ENCODE measurements around the gene TFCP2. TPM values are rescaled to one million over a fixed set of nuclear protein-coding genes. Genes with fewer than 3 reads are reported as not detected.
A peak's percentile ranks its signal among the peaks of the same experiment; 100 is the strongest.
"Not testable (repeated sequence)": the region's sequence is repeated elsewhere in the genome, so short reads cannot be mapped to it uniquely, and the experiment has no call there.

Gene TFCP2
- total RNA-seq, 1 experiment from 2014 or later, result 27.3 TPM

GRCh38 chr12:51082561-51083125 is 90.3 kb downstream of the TFCP2 start:
- H3K9me3 ChIP-seq (ENCODE audit: low read length), result no peaks in the 10 kb centered on the region
- no peak overlapping the region for H3K27ac ChIP-seq (ENCODE audit: low read length)
- peaks cover 38% of the 10 kb centered on the region for H3K79me2 ChIP-seq (ENCODE audit: low read length)
- H3K9ac ChIP-seq (ENCODE audit: low read length), result peak overlapping the region; percentile 83
- POLR2A ChIA-PET (ENCODE audit: unreplicated experiment), result interaction anchor here (0.6 to 1.1 kb wide), 2 partner anchors 38 to 289 kb away, joined by 5 to 9 read pairs; no protein-coding TSS in a partner anchor
- TSS peak; percentile 52 for BruUV-seq (replicated peaks)
- ATAC-seq, result peak; percentile 25
- no peak for TF ChIP-seq EZH2phosphoT487 (IDR thresholded peaks at IDR 0.05; ENCODE audit: borderline replicate concordance, low read length)
- CTCF ChIA-PET, result interaction anchor here (0.6 kb wide), 3 partner anchors 117 to 331 kb away, joined by 3 to 8 read pairs (median 4); no protein-coding TSS in a partner anchor
- intact Hi-C loops (cut with micrococcal nuclease), result loop anchor here (5.0 kb wide), 2 partner anchors 185 to 260 kb away; no protein-coding TSS in a partner anchor
- H3K9me2 ChIP-seq (replicated peaks; ENCODE audit: low read length), result no peaks in the 10 kb centered on the region
- H2AFZ ChIP-seq (ENCODE audit: low read length), result peak overlapping the region; percentile 59
- H3F3A ChIP-seq (ENCODE audit: low read length, unreplicated experiment), result no peaks in the 10 kb centered on the region
- H3K4me2 ChIP-seq (ENCODE audit: low read length), result peak overlapping the region; percentile 84
- peaks cover 12% of the 10 kb centered on the region for H3K4me1 ChIP-seq (ENCODE audit: insufficient read depth, low read length)
- DNase-seq, result peak; percentile 32
- no peaks in the 10 kb centered on the region for H3K36me3 ChIP-seq (ENCODE audit: low read depth, low read length)
- no peaks in the 10 kb centered on the region for H3K27me3 ChIP-seq (ENCODE audit: low read length)
- H3K4me3 ChIP-seq (ENCODE audit: low read length), result peak overlapping the region; percentile 92
- peaks cover 6% of the 10 kb centered on the region; the same call in 1 of the 2 replicates for H4K20me1 ChIP-seq (ENCODE audit: low read length)

DNA sequence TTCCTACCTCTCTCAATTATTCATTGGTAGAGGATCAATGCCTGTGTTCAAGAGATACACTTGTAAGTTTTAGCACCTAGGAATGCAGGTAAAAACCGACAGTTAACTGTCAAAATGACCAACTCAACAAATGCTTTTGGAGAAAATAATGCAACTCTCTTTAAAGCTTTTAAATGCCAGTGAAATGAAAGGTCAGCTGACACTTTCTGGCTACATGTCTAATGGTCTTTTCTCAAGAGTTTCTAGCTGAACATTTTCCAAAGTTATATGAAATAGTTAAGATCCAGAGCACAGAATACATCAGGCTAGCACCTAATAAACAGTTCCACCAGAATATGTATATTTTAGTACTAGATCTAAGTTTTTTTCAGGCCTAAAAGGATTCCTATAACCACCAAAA is 91.5 kb downstream of the TFCP2 start:
- Histone ChIP-seq H3K4me3 (ENCODE audit: low read length) (peak overlapping the region; percentile 92; the same call in 1 of the 2 replicates), H3K9me3 (ENCODE audit: low read length) (no peaks in the 10 kb centered on the region), H3K27me3 (ENCODE audit: low read length) (no peaks in the 10 kb centered on the region), H2AFZ (ENCODE audit: low read length) (no peak overlapping the region), H3K27ac (ENCODE audit: low read length) (no peak overlapping the region), H3K9me2 (replicated peaks; ENCODE audit: low read length) (no peaks in the 10 kb centered on the region), H3K4me2 (ENCODE audit: low read length) (peak overlapping the region; percentile 84), H3K4me1 (ENCODE audit: insufficient read depth, low read length) (peaks cover 12% of the 10 kb centered on the region), H3K79me2 (ENCODE audit: low read length) (peaks cover 40% of the 10 kb centered on the region), H3K36me3 (ENCODE audit: low read depth, low read length) (no peaks in the 10 kb centered on the region), H4K20me1 (ENCODE audit: low read length) (peaks cover 6% of the 10 kb centered on the region; the same call in 1 of the 2 replicates), H3F3A (ENCODE audit: low read length, unreplicated experiment) (no peaks in the 10 kb centered on the region), H3K9ac (ENCODE audit: low read length) (no peak overlapping the region)
- ATAC-seq, result no peak
- intact Hi-C loops (cut with micrococcal nuclease), result loop anchor here (5.0 kb wide), 2 partner anchors 186 to 261 kb away; no protein-coding TSS in a partner anchor
- DNase-seq, result no peak
- BruUV-seq (replicated peaks), result no TSS peak
- POLR2A ChIA-PET (ENCODE audit: unreplicated experiment), result no interaction called here
- no peak for TF ChIP-seq EZH2 (IDR thresholded peaks at IDR 0.05; ENCODE audit: low read length, unreplicated experiment)
- no peak for TF ChIP-seq EZH2phosphoT487 (IDR thresholded peaks at IDR 0.05; ENCODE audit: borderline replicate concordance, low read length)
- TF ChIP-seq CTCF (conservative IDR thresholded peaks at IDR 0.05; ENCODE audit: low read depth, low read length), result no peak
- CTCF ChIA-PET, result interaction anchor here (0.7 kb wide), 1 partner anchor 770 kb away, joined by 10 read pairs; no protein-coding TSS in a partner anchor

GRCh38 chr12:51080136-51080535 is 92.8 kb downstream of the TFCP2 start:
- Histone ChIP-seq H3F3A (ENCODE audit: low read length, unreplicated experiment) (no peaks in the 10 kb centered on the region), H3K9ac (ENCODE audit: low read length) (no peak overlapping the region), H3K27ac (ENCODE audit: low read length) (no peak overlapping the region), H3K4me1 (ENCODE audit: insufficient read depth, low read length) (peaks cover 12% of the 10 kb centered on the region), H3K4me3 (ENCODE audit: low read length) (no peak overlapping the region), H3K79me2 (ENCODE audit: low read length) (peaks cover 46% of the 10 kb centered on the region), H3K27me3 (ENCODE audit: low read length) (no peaks in the 10 kb centered on the region), H3K9me3 (ENCODE audit: low read length) (no peaks in the 10 kb centered on the region), H3K36me3 (ENCODE audit: low read depth, low read length) (no peaks in the 10 kb centered on the region), H2AFZ (ENCODE audit: low read length) (no peak overlapping the region), H3K9me2 (replicated peaks; ENCODE audit: low read length) (no peaks in the 10 kb centered on the region), H3K4me2 (ENCODE audit: low read length) (no peak overlapping the region), H4K20me1 (ENCODE audit: low read length) (peaks cover 6% of the 10 kb centered on the region; the same call in 1 of the 2 replicates)
- intact Hi-C loops (cut with micrococcal nuclease), result loop anchor here (5.0 kb wide), 2 partner anchors 187 to 262 kb away; no protein-coding TSS in a partner anchor
- ChIA-PET CTCF (no interaction called here), POLR2A (ENCODE audit: unreplicated experiment) (no interaction called here)
- DNase-seq (no peak), ATAC-seq (no peak)
- BruUV-seq (replicated peaks), result TSS peak; percentile 3
- TF ChIP-seq EZH2phosphoT487 (IDR thresholded peaks at IDR 0.05; ENCODE audit: borderline replicate concordance, low read length), result no peak
- no peak for TF ChIP-seq CTCF (conservative IDR thresholded peaks at IDR 0.05; ENCODE audit: low read depth, low read length)
- TF ChIP-seq EZH2 (IDR thresholded peaks at IDR 0.05; ENCODE audit: low read length, unreplicated experiment), result no peak

DNA sequence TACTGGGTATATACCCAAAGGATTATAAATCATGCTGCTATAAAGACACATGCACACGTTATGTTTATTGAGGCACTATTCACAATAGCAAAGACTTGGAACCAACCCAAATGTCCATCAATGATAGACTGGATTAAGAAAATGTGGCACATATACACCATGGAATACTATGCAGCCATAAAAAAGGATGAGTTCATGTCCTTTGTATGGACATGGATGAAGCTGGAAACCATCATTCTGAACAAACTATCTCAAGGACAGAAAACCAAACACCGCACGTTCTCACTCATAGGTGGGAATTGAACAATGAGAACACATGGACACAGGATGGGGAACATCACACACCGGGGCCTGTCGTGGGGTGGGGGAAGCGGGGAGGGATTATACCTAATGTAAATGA is 94.1 kb downstream of the TFCP2 start:
- CTCF ChIA-PET, result not testable (repeated sequence)

DNA sequence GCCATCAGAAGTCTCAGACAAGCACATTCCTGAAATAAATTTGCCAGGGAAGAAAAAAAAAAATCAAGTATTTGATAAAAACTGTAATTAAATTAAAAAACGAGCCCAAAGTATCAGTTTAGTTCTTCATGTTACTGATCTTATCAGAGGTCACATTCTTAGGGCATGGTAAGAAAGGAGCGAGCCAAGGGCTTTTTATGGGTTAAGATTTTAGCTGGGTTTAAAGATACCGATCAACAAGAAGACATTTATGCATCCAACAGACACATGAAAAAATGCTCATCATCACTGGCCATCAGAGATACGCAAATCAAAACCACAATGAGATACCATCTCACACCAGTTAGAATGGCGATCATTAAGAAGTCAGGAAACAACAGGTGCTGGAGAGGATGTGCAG is 94.6 kb downstream of the TFCP2 start:
- H2AFZ ChIP-seq (ENCODE audit: low read length); DNase-seq; CTCF ChIA-PET; ATAC-seq; H3K9me3 ChIP-seq (ENCODE audit: low read length); POLR2A ChIA-PET (ENCODE audit: unreplicated experiment); H3K36me3 ChIP-seq (ENCODE audit: low read depth, low read length); H3K4me2 ChIP-seq (ENCODE audit: low read length); H3K4me3 ChIP-seq (ENCODE audit: low read length); H3F3A ChIP-seq (ENCODE audit: low read length, unreplicated experiment); H3K9me2 ChIP-seq (replicated peaks; ENCODE audit: low read length); H3K27ac ChIP-seq (ENCODE audit: low read length); H4K20me1 ChIP-seq (ENCODE audit: low read length); BruUV-seq (replicated peaks); H3K27me3 ChIP-seq (ENCODE audit: low read length); intact Hi-C loops (cut with micrococcal nuclease); H3K9ac ChIP-seq (ENCODE audit: low read length): not testable (repeated sequence)
- H3K79me2 ChIP-seq (ENCODE audit: low read length), result peaks cover 46% of the 10 kb centered on the region
- peaks cover 12% of the 10 kb centered on the region for H3K4me1 ChIP-seq (ENCODE audit: insufficient read depth, low read length)

More for the DNA sequence above, 94.1 kb downstream of the TFCP2 start:
- H3K27ac ChIP-seq (ENCODE audit: low read length); H3K4me3 ChIP-seq (ENCODE audit: low read length); H3K9me2 ChIP-seq (replicated peaks; ENCODE audit: low read length); POLR2A ChIA-PET (ENCODE audit: unreplicated experiment); DNase-seq; ATAC-seq; H4K20me1 ChIP-seq (ENCODE audit: low read length); H3K9ac ChIP-seq (ENCODE audit: low read length); BruUV-seq (replicated peaks); H3F3A ChIP-seq (ENCODE audit: low read length, unreplicated experiment); H3K4me2 ChIP-seq (ENCODE audit: low read length); H2AFZ ChIP-seq (ENCODE audit: low read length); H3K27me3 ChIP-seq (ENCODE audit: low read length); intact Hi-C loops (cut with micrococcal nuclease); H3K36me3 ChIP-seq (ENCODE audit: low read depth, low read length); H3K9me3 ChIP-seq (ENCODE audit: low read length): not testable (repeated sequence)
- peaks cover 12% of the 10 kb centered on the region for H3K4me1 ChIP-seq (ENCODE audit: insufficient read depth, low read length)
- H3K79me2 ChIP-seq (ENCODE audit: low read length), result peaks cover 46% of the 10 kb centered on the region
